Right atrium auricular region (tissue), 2 donors: Measurements from ENCODE around the gene PRKD1. TPM values are rescaled to one million over a fixed set of nuclear protein-coding genes. Genes with fewer than 3 reads are reported as not detected.

Source experiments
- DNase-seq: peaks from one replicate; pipeline ENCODE4 v3.0.0-alpha.2; 2019; ENCODE audit warnings: low spot score
- H3K27ac ChIP-seq, 2 donors: fragments of 200-600 bp; sonication (generic); 1 replicate in 1 of 2; 2 replicates in 1 of 2; pipeline ENCODE4 v1.5.1; 2016 to 2019
- H3K27me3 ChIP-seq, 2 donors: fragments of 200-600 bp; sonication (generic); one replicate each; pipeline versions ENCODE4 v1.5.1 to v1.6.0; 2017 to 2019
- H3K36me3 ChIP-seq: fragments of 200-600 bp; sonication (generic); one replicate; pipeline ENCODE4 v1.5.1; 2016
- H3K4me1 ChIP-seq, 2 donors: fragments of 200-600 bp; sonication (generic); one replicate each; pipeline versions ENCODE4 v1.5.1 to v1.6.0; 2017 to 2019
- H3K4me3 ChIP-seq, 2 donors: fragments of 200-600 bp; sonication (generic); 1 replicate in 1 of 2; 2 replicates in 1 of 2; pipeline ENCODE4 v1.5.1; 2017 to 2019; ENCODE audit warnings: mild to moderate bottlenecking in 1 of 2, moderate library complexity in 1 of 2
- H3K9me3 ChIP-seq, 2 donors: fragments of 200-600 bp; sonication (generic); one replicate each; pipeline ENCODE4 v1.5.1; 2019
- CTCF ChIP-seq, 2 donors: fragments of 200-600 bp; sonication (generic); IDR thresholded peaks; one replicate each; pipeline ENCODE4 v1.5.1; 2019; ENCODE audit warnings: antibody characterized with exemption in 2 of 2
- total RNA-seq, 2 donors: library from RNA; depleted of rRNA; stranded (reverse); fragments of >200 nt; gene quantifications; one replicate each; pipeline ENCODE4 v1.1.0, GENCODE V29; 2016

PRKD1 gene
- total RNA-seq, 2 donors from 2014 or later: 4.3 to 7.5 TPM

DNA sequence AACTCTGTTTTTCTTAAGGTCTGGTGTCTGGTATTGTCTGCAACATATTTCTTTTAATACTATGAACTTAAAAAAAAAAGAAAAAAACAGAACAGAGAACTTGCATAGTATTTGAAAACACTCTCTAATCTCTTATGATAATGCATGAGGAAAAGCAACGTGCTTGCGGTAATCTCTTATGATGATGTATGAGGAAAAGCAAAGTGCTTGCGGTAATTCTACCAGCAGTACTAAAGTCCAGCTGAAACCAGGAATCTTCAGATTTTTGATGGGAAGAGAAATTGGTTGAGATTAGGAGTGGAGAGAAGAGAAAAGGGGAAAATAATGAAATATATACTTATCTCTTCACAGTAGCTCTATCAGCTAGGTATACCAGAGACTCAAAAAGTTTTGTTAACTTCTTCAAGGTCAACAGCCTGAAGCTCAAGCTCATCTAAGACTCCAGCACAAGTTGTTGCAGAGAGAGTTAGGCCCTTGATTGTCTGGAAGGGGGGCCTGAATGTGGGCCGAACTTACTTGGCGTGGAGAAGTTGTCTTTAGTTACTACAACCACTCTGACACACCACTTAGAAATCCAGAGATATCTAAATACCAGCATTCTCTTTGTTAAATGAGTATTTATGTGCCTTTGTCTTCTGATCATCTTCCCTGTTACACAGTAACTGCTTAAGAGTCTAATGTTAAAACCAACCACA is 240.4 kb downstream of the PRKD1 start:
- Histone ChIP-seq H3K4me3 (no peak overlapping the region), H3K27me3 (no peaks in the 10 kb centered on the region), H3K4me1 (no peaks in the 10 kb centered on the region), H3K36me3 (no peaks in the 10 kb centered on the region), H3K27ac (no peak overlapping the region), H3K9me3 (no peaks in the 10 kb centered on the region)
- no peak for TF ChIP-seq CTCF (IDR thresholded peaks at IDR 0.05)
- DNase-seq: no peak

DNA sequence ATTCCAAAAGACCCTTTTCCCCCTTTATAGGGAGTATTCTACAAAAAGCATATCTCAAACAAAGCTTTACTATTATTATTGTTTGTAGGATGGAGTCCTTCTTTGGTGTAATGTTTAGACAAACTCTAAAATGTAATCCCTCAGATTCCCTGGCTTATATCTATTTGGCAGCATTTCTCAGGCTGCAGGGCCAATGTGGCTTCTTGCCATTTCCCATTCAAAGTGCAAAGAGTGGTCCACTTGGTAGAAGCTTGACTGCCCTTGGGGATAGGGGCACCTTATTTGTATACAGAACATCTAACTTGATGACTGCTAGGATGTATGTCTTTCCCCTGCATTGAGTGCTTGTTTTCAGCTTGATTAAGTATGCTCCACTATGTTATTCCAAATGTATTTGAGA is 242.7 kb downstream of the PRKD1 start:
- TF ChIP-seq CTCF (IDR thresholded peaks at IDR 0.05): no peak
- H3K9me3 ChIP-seq: no peaks in the 10 kb centered on the region
- no peaks in the 10 kb centered on the region for H3K4me1 ChIP-seq
- H3K27ac ChIP-seq: no peak overlapping the region
- no peaks in the 10 kb centered on the region for H3K36me3 ChIP-seq
- no peaks in the 10 kb centered on the region for H3K27me3 ChIP-seq
- DNase-seq: no peak
- no peak overlapping the region for H3K4me3 ChIP-seq

DNA sequence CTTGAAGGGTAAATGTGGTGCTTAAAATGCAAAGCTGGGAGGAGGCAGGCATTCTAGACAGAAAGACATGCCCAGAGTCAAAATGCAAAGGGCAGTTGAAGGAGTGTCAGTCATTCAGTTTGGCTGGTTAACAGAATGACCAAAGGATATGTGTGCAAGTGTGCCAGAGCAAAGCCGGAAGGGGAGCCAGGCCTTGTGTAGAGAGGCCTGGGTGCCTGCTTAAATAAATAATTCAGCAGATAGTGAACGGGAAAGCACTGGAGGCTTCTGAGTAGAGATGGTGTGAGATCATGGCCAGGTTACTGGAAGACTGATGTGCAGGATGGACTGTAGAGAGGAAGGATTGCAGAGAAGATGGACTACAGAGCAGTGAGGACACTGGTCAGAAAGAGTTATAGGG is 244.9 kb downstream of the PRKD1 start:
- no peak for TF ChIP-seq CTCF (IDR thresholded peaks at IDR 0.05)
- H3K27ac ChIP-seq: no peak overlapping the region

DNA sequence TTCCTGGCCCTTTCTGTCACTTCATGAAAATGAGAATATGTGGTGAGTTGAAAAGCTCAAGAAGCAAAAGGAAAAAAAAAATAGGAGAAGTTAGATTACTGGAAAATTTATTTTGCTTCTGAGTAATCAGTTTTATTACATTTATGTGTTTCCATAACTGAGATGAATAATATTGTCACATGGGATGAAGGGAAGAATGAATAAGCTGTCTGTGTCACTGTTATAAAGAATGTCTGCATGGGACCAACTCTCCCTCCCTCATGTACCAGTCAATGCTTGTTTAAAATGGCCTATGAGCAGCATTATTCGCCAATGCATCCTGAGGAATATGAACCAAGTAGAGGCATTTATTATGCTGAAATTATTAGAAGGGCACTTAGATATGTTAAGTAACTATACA is 246.3 kb downstream of the PRKD1 start:
- H3K27me3 ChIP-seq: no peaks in the 10 kb centered on the region
- no peak for DNase-seq
- H3K4me1 ChIP-seq: no peaks in the 10 kb centered on the region
- no peaks in the 10 kb centered on the region for H3K36me3 ChIP-seq
- no peak overlapping the region for H3K4me3 ChIP-seq
- H3K27ac ChIP-seq: no peak overlapping the region
- no peak for TF ChIP-seq CTCF (IDR thresholded peaks at IDR 0.05)
- no peaks in the 10 kb centered on the region for H3K9me3 ChIP-seq

More for the DNA sequence above, 244.9 kb downstream of the PRKD1 start:
- Histone ChIP-seq H3K9me3 (no peaks in the 10 kb centered on the region), H3K4me3 (no peak overlapping the region), H3K27me3 (no peaks in the 10 kb centered on the region), H3K36me3 (no peaks in the 10 kb centered on the region), H3K4me1 (no peaks in the 10 kb centered on the region)
- no peak for DNase-seq

DNA sequence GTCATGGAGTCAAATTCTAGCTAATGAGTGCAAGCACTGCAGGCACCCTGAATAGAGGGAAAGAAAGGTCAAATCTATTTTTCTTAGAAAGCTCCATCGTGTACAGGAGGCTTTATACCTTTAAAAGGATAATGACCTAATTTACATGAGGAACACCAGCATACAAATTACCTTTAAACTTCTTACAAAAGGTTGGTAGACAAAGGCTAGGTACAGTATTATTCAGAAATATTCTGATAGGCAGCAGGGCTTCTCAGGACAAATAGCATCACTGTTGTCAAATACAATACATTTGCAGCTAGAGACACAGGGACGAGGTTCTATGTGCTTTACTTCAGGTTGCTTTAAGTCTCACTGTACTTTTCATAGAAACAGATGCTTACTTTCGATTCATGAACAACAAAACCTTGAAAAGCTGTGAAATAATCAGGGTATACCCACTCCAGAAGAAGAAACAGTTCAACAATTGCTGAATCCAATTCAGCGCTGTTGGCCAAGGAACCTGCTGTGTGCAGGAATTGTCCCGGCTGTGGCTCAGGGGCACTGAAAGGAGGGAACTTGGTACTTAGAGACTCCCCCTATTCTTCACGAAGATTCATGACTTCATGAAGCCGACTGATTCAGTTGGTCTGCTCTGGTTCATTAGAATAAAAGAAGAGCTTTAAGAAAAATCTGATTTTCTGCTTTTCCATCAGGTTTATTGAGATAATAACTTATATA is 252.9 kb downstream of the PRKD1 start:
- Histone ChIP-seq H3K9me3 (no peaks in the 10 kb centered on the region), H3K4me3 (no peak overlapping the region), H3K27me3 (no peaks in the 10 kb centered on the region), H3K27ac (no peak overlapping the region), H3K4me1 (no peaks in the 10 kb centered on the region), H3K36me3 (no peaks in the 10 kb centered on the region)
- no peak for DNase-seq
- no peak for TF ChIP-seq CTCF (IDR thresholded peaks at IDR 0.05)
